Stimulated activated CD8-positive, alpha-beta memory T cell treated with anti-CD3 and anti-CD28 coated beads, Interleukin-15, amount 100 ng/mL, for 4 hours (primary cell): ENCODE results near the gene BBS1.
A peak's percentile ranks its signal among the peaks of the same experiment; 100 is the strongest.

Experiments
- DNase-seq, 2 donors: peaks; one replicate each; pipeline ENCODE4 v3.0.0-alpha.2; 2020; ENCODE audit warnings: low read depth in 2 of 2

BBS1 gene

GRCh38 chr11:66477263-66478201, 32.9 kb upstream of the BBS1 start:
- no peak for DNase-seq

DNA sequence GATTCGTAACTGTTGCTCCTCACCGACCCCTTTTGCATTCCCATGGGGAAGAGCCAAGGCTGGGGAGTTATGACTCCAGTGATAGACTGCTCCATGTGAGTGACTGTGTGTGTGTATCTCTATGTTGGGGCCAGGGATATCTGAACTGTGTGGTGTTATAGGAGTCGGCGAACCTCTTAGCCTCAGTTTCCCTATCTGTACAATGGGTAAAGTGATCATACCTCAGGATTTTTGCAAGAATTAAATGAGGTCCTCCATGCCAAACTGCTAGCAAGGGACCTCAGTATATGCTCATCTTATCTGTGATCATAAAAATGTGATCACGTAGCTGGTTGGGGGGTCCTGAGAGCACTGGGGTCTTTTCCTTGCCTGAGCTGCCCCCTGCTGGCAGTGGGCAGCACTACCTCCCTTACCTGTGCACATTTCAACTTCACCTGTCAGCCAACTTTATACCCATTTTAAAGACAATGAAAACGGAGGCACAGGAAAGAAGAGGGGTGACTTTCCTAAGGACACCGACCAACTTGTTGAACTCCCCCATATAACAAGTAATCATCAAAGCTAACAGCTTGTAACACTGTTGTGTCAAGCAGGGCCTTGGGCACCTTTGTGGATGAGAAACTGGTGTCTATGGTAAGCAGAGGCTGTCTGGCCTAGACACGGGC, 31.6 kb upstream of the BBS1 start:
- DNase-seq = no peak

GRCh38 chr11:66479394-66480116, 30.9 kb upstream of the BBS1 start:
- DNase-seq = no peak

- peak; percentile 84 to 88 for DNase-seq
Measured at GRCh38 chr11:66480117-66480938, 30.1 kb upstream of the BBS1 start, which contains the start of gene DPP3. Gene DPP3 (plus strand): TSS chr11:66480434. CDS start chr11:66482201, 1,767 bp downstream.

DNA sequence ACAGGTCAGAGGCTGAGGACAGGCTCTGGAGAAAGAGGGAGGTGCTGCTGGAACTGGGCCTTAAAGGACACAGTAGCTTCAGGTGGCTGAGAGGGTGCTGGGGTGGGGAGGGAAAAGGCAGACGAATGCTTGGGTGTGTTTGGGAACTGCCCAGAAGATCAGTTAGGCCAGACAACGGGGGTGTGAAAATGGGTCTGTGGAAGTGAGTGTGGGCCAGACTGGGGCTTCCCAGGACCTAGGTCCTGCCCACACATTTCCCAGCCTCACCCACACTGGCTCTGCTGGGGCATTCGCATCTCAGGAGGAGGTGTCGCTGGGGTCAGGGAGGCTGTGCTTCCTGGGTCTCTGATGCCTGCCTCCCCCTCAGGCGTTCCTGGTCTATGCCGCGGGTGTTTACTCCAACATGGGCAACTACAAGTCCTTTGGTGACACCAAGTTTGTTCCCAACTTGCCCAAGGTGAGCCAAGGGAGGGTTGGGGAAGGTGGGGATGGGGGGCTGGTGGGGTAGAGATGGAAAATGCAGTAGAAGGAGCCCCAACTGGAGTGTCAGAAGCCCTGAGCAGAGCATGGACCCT, 25.5 kb upstream of the BBS1 start:
- no peak for DNase-seq

DNA sequence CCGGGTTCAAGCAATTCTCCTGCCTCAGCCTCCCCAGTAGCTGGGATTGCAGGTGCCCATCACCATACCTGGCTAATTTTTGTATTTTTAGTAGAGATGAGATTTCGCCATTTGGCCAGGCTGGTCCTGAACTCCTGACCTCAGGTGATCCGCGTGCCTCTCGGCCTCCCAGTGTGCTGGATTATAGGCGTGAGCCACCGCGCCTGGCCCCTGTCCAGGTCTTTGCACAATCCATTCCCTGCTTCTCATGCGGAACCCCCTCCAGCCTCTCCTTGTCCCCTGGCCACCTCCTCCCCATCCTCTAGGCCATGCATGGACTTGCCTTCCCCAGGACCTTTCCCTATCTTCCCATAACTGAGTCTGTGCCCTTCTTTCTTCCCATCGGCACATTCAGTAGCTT, 21.5 kb upstream of the BBS1 start:
- DNase-seq = no peak

GRCh38 chr11:66489636-66490035, 20.8 kb upstream of the BBS1 start:
- no peak for DNase-seq

- DNase-seq = no peak
Measured at GRCh38 chr11:66491315-66491935, 19.0 kb upstream of the BBS1 start.

DNA sequence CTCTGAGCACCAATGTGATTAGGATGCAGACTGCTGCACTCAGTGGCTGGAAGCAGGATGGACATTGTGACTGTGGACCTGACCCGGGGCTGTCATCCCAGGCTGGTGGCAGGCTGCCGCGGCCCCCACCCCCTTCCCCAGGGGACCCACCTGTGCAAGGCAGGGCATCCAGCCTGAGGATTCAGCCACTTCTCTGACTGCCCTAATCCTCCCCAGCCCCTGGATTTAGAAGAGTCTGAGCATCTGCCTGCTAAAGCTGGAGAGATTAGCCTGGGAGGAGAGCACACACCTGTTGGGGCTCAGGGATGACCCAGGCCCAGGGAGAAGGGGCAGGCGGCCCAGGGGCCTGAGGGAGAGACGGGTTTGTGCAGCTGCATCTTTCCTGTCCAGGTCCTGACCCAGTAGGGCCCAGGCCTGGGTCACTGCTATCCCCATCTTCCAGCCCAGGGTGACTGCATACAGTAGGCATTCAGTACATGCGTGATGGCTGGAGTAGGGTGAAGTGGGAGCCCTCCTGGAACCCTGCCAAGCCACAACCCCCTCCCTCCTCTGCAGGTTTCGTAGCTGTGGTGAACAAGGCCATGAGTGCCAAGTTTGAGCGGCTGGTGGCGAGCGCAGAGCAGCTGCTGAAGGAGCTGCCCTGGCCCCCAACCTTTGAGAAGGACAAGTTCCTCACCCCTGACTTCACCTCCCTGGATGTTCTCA, 18.1 kb upstream of the BBS1 start:
- DNase-seq = no peak

DNA sequence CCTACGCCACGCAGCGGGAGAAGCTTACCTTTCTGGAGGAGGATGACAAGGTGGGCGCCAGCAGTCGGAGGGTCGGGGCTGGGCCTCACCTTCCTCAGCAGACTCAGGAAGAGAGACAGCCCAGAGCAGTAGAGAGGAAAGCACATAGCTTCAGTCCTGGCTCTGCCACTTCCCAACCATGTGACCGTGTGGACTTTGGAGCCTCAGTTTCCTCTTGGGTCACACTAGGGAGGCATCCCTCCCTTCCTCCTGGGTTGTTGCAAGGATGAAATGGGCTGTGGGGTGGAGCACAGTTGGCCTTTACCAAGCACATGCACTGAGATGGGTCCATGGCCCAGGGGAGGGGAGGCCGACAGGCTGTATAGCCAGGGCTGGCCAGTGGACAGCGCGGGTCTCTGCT, 17.3 kb upstream of the BBS1 start:
- DNase-seq = no peak

DNA sequence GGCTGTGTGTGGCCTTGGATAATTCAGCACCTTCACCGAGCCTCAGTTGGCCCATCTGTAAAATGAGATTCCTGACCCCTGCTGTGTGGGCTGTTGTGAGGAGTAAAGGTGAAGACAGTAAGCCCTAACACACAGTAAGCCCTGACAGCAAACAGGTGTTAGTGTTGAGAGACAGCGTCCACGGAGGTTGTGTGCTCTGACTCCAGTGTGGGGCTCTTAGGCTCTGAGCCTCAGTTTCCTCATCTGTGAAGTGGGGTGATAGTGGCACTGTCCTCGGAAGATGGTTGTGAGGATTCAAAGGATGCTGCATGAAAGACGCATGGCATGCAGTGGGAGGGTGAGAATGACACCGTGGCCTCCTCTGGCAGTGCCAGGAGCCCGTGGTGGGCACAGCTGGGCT, 16.0 kb upstream of the BBS1 start:
- DNase-seq = no peak

DNA sequence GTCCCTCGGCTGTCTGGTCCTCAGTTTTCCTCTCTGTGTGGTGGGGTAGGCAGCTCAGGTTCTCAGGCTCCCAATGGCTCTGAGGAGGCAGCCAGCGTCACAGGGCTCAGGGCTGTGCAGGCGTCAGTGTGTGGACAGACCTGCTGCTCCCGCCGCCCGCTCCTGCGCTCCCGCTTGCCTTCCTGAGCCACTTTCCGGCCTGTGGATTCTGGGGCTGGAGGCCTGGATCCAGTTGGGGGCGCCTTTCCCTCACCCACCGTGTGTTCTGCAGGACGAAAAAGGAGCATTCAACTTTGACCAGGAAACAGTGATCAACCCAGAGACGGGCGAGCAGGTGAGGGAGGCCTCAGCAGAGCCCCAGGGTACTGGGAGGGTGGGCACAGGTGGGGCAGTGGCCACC, 15.5 kb upstream of the BBS1 start:
- no peak for DNase-seq

- no peak for DNase-seq
Measured at GRCh38 chr11:66495401-66495854, 15.0 kb upstream of the BBS1 start.

- no peak for DNase-seq
Measured at GRCh38 chr11:66497206-66497605, 13.2 kb upstream of the BBS1 start.

DNA sequence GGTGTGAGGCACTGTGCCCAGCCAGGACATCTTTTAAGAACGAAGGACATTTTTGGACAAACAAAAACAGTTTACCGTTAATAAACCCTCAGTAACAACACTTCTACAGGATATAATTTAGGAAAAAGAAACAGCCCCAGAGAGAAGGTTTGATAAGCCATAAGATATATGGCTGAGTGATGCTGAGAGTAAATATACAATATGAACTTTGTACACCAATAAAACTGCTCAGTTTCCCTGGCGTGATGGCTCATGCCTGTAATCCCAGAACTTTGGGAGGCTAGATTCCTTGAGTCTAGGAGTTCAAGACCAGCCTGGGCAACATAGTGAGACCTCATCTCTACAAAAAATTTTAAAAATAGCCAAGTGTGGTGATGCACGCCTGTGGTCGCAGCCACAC, 11.9 kb upstream of the BBS1 start:
- DNase-seq = no peak

GRCh38 chr11:66505276-66505816, 5.1 kb upstream of the BBS1 start:
- no peak for DNase-seq

DNA sequence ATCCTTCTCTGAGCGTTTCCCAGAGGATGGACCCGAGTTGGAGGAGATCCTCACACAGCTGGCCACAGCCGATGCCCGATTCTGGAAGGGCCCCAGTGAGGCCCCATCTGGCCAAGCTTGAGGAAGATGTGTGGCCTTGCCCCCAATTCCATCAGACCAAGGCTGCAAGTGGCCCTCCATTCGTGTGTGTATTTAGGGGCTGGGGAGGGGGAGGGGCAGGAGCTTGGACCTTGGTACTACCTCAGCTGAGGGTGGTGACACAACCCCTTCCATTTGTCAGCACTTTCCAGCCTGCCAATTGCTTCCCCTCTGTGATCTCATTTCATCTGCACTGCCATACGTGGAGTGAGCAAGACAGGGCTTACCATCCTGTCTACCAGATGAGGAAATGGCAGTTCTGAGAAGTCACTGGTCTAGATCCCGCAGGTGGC, 1.3 kb upstream of the BBS1 start:
- DNase-seq = no peak

- DNase-seq = no peak
Measured at GRCh38 chr11:66510990-66511339, 530 bp downstream of the BBS1 start.

- DNase-seq = no peak
Measured at GRCh38 chr11:66523611-66524010, 13.2 kb downstream of the BBS1 start.
